ENCODE measurements around the gene RTN4RL1. TPM values are rescaled to one million over a fixed set of nuclear protein-coding genes. Genes with fewer than 3 reads are reported as not detected.

Gene RTN4RL1, protein sequence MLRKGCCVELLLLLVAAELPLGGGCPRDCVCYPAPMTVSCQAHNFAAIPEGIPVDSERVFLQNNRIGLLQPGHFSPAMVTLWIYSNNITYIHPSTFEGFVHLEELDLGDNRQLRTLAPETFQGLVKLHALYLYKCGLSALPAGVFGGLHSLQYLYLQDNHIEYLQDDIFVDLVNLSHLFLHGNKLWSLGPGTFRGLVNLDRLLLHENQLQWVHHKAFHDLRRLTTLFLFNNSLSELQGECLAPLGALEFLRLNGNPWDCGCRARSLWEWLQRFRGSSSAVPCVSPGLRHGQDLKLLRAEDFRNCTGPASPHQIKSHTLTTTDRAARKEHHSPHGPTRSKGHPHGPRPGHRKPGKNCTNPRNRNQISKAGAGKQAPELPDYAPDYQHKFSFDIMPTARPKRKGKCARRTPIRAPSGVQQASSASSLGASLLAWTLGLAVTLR
- 11.1 and 12.4 TPM in 2 replicates for total RNA-seq
- long read RNA-seq, partial matches to known transcripts: 0 of 1 reads
- long read RNA-seq, other reads (novel, unspliced or antisense): 1 of 1 reads

DNA sequence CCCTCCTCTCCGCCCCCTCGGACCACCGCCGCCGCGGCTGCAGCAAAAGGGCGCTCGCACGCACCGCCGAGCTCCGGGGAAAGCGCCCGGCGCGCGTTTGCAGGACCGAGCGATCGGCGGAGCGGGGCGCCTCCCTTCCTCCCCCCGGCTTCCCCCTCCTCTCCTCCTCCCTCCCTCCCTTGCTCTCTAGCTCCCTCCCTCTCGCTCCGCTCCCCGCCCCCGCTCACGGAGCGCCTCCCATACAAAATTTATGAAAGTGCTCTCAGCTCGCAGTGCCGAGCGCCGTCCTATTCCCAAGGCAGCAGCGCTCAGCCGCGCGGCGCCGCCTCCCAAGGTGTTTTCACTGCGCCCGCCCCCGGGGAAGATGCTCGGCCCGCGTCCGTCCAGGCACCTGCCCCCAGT lies at the start of gene RTN4RL1:
RTN4RL1 (minus strand) TSS at position 115 of the 402 bp plus-strand sequence. CDS start 469 bp downstream, outside the sequence.
- Mint-ChIP-seq H3K4me1 (ENCODE audit: low read depth) (no peaks in the 10 kb centered on the region), H3K36me3 (ENCODE audit: insufficient read depth) (no peaks in the 10 kb centered on the region), H3K9me3 (ENCODE audit: low read depth) (no peaks in the 10 kb centered on the region), H3K27me3 (peaks cover 18% of the 10 kb centered on the region), H3K4me3 (ENCODE audit: low read depth) (peak within 1 kb of the TSS; percentile 81), H3K27ac (peak within 1 kb of the TSS; percentile 89)
- DNase-seq (ENCODE audit: low spot score, unreplicated experiment): peak; percentile 41
- no peak for TF ChIP-seq CTCF (IDR thresholded peaks at IDR 0.05; ENCODE audit: unreplicated experiment)

- DNase-seq (ENCODE audit: low spot score, unreplicated experiment): no peak
- H3K4me1 Mint-ChIP-seq (ENCODE audit: low read depth): no peaks in the 10 kb centered on the region
- no peak overlapping the region for H3K27ac Mint-ChIP-seq
- no peaks in the 10 kb centered on the region for H3K27me3 Mint-ChIP-seq
- TF ChIP-seq CTCF (IDR thresholded peaks at IDR 0.05; ENCODE audit: unreplicated experiment): no peak
- no peaks in the 10 kb centered on the region for H3K9me3 Mint-ChIP-seq (ENCODE audit: low read depth)
- H3K36me3 Mint-ChIP-seq (ENCODE audit: insufficient read depth): peaks cover 16% of the 10 kb centered on the region
- no peak overlapping the region for H3K4me3 Mint-ChIP-seq (ENCODE audit: low read depth)
Measured at GRCh38 chr17:2074919-2075318, 49.8 kb upstream of the RTN4RL1 start.

- no peaks in the 10 kb centered on the region for H3K9me3 Mint-ChIP-seq (ENCODE audit: low read depth)
- TF ChIP-seq CTCF (IDR thresholded peaks at IDR 0.05; ENCODE audit: unreplicated experiment): no peak
- H3K36me3 Mint-ChIP-seq (ENCODE audit: insufficient read depth): peaks cover 9% of the 10 kb centered on the region
- no peak overlapping the region for H3K27ac Mint-ChIP-seq
- no peak for DNase-seq (ENCODE audit: low spot score, unreplicated experiment)
- no peak overlapping the region for H3K4me3 Mint-ChIP-seq (ENCODE audit: low read depth)
- H3K27me3 Mint-ChIP-seq: no peaks in the 10 kb centered on the region
- no peaks in the 10 kb centered on the region for H3K4me1 Mint-ChIP-seq (ENCODE audit: low read depth)
Measured at GRCh38 chr17:2071455-2072281, 46.5 kb upstream of the RTN4RL1 start.

GRCh38 chr17:2071024-2071385 lies 45.9 kb upstream of the RTN4RL1 start:
- Mint-ChIP-seq H3K27ac (no peak overlapping the region), H3K27me3 (no peaks in the 10 kb centered on the region), H3K9me3 (ENCODE audit: low read depth) (no peaks in the 10 kb centered on the region), H3K36me3 (ENCODE audit: insufficient read depth) (peaks cover 12% of the 10 kb centered on the region), H3K4me1 (ENCODE audit: low read depth) (no peaks in the 10 kb centered on the region), H3K4me3 (ENCODE audit: low read depth) (no peak overlapping the region)
- no peak for DNase-seq (ENCODE audit: low spot score, unreplicated experiment)
- no peak for TF ChIP-seq CTCF (IDR thresholded peaks at IDR 0.05; ENCODE audit: unreplicated experiment)
